Lower leg skin (tissue), 4 donors: ENCODE data around the gene TMEM176A. TPM values are rescaled to one million over a fixed set of nuclear protein-coding genes. Genes with fewer than 3 reads are reported as not detected.

Experiments used
- DNase-seq, 2 donors: peaks; one replicate each; pipeline ENCODE4 v3.0.0-alpha.2; 2019; ENCODE audit warnings: low spot score in 2 of 2
- H3K4me3 ChIP-seq: fragments of 200-600 bp; sonication (generic); 2 replicates; pipeline ENCODE4 v1.5.1; 2017; ENCODE audit warnings: mild to moderate bottlenecking, low read depth; ENCODE audit not compliant: poor library complexity, severe bottlenecking
- POLR2A ChIP-seq, 2 donors: fragments of 450-650 bp; IDR thresholded peaks; one replicate each; pipeline ENCODE4 v1.6.1; 2016 to 2017; ENCODE audit warnings: antibody characterized with exemption in 2 of 2, mild to moderate bottlenecking in 1 of 2, moderate library complexity in 1 of 2
- WGBS, 2 donors: methylation state at CpG; one replicate each; pipeline ENCODE4 v1.1.5; 2018; 5-methylcytosine and 5-hydroxymethylcytosine counted together
- intact Hi-C: fragments of 100-400 bp; cut with DNase I; formaldehyde crosslinking; loops from one replicate; pipeline ENCODE4 v1.15.0; 2023; ENCODE audit warnings: low total_unique reads
- total RNA-seq, 4 donors: library from RNA; depleted of rRNA; stranded (reverse); fragments of >200 nt; gene quantifications; one replicate each; pipeline ENCODE4 v1.1.0, GENCODE V29; 2016
- TF ChIP-seq, protein P1 (sequence below), 3 donors: fragments of 450-650 bp; IDR thresholded peaks; one replicate each; pipeline ENCODE4 v1.5.1; 2016; ENCODE audit warnings: antibody characterized with exemption in 3 of 3, mild to moderate bottlenecking in 3 of 3, moderate library complexity in 2 of 3

The TMEM176A gene, protein sequence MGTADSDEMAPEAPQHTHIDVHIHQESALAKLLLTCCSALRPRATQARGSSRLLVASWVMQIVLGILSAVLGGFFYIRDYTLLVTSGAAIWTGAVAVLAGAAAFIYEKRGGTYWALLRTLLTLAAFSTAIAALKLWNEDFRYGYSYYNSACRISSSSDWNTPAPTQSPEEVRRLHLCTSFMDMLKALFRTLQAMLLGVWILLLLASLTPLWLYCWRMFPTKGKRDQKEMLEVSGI
- 10 to 100 TPM in 2 of 4 donors, 1 to 10 TPM in 2; 4.8 to 10.2 (median 9.5) TPM for total RNA-seq

DNA sequence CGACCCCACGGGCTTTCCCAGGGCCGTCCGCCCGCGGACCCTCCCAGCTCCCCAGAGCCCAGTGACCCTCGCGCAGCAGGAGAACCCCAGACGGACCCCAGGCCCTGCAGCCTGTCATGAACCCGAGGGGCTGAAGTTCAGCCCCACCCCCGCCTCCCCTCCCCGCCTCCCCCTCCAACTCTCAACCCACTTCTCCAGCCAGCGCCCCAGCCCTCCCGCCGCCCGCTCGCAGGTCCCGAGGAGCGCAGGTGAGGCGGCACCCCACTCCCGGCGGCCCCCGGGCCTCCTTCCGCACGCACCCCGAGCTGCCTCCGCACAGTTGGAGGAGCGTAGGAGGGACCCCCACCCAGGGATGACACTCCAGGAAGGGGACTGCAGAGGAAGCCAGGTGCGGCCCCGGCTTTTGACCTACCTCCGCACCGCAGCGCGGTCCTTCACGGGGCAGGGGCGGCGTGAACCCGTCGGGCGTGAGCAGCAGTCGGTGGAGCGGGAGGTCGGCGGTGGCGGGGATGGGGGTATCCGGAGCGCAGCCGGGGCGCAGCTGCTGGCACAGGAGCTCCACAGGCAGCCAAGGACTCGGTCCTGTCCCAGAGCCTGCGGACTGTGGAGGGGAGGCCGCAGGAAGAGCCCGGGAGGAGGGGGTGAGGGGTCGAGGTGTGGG lies at the start of gene TMEM176A:
Gene TMEM176A (plus strand): TSS at position 189 of the 661 bp plus-strand sequence. CDS start 782 bp downstream, outside the sequence.
- DNase-seq = peak in 1 of 2 donors; percentile 81
- intact Hi-C loops = no loop called here
- H3K4me3 ChIP-seq = peak within 1 kb of the TSS; percentile 28
- TF ChIP-seq, protein P1, sequence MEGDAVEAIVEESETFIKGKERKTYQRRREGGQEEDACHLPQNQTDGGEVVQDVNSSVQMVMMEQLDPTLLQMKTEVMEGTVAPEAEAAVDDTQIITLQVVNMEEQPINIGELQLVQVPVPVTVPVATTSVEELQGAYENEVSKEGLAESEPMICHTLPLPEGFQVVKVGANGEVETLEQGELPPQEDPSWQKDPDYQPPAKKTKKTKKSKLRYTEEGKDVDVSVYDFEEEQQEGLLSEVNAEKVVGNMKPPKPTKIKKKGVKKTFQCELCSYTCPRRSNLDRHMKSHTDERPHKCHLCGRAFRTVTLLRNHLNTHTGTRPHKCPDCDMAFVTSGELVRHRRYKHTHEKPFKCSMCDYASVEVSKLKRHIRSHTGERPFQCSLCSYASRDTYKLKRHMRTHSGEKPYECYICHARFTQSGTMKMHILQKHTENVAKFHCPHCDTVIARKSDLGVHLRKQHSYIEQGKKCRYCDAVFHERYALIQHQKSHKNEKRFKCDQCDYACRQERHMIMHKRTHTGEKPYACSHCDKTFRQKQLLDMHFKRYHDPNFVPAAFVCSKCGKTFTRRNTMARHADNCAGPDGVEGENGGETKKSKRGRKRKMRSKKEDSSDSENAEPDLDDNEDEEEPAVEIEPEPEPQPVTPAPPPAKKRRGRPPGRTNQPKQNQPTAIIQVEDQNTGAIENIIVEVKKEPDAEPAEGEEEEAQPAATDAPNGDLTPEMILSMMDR (IDR thresholded peaks at IDR 0.05) = no peak
- no peak for TF ChIP-seq POLR2A (IDR thresholded peaks at IDR 0.05)
- WGBS, 2 donors = 12% methylated on average over 33 of the region's 54 CpGs; no CpG with 5 or more reads in 1 of the 2 donors

DNA sequence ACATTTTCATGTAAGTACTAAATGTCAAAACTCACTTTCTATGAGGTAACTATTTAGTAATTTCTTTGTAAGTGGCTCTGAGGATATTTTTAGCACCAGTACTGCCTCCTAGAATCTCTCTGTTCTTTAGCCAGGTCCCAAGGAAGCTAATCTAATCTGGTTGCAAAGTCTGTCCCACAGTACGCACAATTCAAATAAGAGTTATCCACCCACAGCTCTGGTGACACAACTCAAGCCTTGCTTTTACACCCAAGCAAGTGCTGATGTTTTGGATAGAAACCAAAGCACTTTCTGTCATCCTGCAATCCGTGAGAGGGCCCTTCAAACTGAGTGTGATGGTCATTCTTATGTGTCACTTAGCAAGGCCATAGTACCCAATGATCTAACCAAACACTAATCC lies 48.9 kb upstream of the TMEM176A start:
- 54 to 57% methylated on average over 2 of the region's 2 CpGs for WGBS, 2 donors
- intact Hi-C loops = no loop called here
- TF ChIP-seq, protein P1 (IDR thresholded peaks at IDR 0.05) = no peak
- no peak for TF ChIP-seq POLR2A (IDR thresholded peaks at IDR 0.05)
- no peak overlapping the region for H3K4me3 ChIP-seq
- DNase-seq = no peak

DNA sequence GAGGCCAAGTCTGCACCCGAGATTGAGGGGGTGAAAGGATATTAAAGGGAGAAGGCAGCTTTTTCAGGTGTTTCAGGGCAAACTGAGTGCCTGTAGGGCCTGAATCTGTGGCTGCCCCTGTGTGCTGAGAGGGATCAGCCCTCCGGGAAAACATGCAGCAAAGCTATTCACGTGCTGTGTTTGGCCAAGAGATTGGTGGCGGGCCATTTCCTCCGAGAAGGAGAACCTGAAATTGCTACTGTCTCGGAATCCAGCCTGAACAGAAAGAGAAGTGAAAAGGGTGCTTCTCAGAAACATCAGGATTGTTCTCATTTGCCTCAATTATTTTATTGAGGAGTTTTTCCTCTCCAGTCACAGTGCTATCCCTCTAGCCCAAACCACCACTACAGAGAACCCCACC lies 47.3 kb upstream of the TMEM176A start:
- 61 to 78% methylated on average over 6 of the region's 6 CpGs for WGBS, 2 donors
- intact Hi-C loops = no loop called here
- TF ChIP-seq, protein P1 (IDR thresholded peaks at IDR 0.05) = no peak
- no peak for TF ChIP-seq POLR2A (IDR thresholded peaks at IDR 0.05)

DNA sequence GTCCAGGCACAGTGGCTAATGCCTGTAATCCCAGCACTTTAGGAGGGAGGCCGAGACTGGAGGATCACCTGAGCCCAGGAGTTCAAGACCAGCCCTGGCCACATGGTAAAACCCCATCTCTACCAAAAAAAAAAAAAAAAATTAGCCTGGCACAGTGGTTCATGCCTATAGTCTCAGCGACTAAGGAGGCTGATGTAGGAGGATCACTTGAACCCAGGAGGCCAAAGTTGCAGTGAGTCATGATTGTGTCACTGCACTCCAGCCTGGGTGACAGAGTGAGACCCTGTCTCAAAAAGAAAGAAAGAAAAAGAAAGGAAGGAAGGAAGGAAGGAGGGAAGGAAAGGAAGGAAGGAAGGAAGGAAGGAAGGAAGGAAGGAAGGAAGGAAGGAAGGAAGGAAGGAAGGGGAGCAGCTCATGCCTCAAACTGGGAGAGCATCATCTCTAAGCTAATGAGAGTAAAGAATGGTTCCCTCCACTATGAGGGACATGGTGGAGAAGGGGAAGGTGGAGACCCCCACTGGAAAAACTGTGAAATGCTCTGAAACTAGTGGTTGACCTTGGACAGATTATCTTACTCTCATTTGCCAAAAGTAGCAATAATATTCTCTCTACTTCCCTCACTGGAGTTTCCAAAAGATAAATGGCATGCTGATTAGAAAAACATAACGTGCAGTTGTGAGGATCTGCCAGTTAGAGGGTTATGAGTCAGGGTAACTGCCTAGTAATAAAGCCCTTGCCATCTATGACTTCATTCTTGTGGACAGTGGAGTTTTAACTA lies 46.6 kb upstream of the TMEM176A start:
- no peak for DNase-seq
- intact Hi-C loops = no loop called here
- TF ChIP-seq, protein P1 (IDR thresholded peaks at IDR 0.05) = no peak
- no peak for TF ChIP-seq POLR2A (IDR thresholded peaks at IDR 0.05)
- WGBS, 2 donors = 29 to 47% methylated on average over 3 of the region's 3 CpGs
- H3K4me3 ChIP-seq = no peak overlapping the region

More for the DNA sequence above, 47.3 kb upstream of the TMEM176A start:
- H3K4me3 ChIP-seq = no peak overlapping the region
- no peak for DNase-seq

DNA sequence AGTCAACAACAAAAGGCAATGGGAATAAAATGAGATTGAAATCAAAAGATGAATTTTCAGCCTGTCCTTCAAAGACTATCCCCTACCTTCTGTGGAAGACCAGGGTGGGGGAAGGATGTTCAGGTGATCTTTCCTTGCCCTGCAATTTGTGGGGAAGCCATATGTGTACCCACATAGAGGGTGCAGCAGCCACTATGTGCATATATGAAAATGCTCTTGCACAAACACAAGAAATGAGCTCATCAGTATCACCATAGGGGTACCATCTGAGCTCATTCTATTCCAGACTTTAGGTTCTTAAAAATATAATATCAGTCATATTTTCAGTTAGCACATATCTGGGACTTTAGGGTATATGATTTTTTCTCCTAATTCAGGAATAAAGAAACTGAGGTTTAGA lies 45.6 kb upstream of the TMEM176A start:
- intact Hi-C loops = no loop called here
- TF ChIP-seq POLR2A (IDR thresholded peaks at IDR 0.05) = no peak
- TF ChIP-seq, protein P1 (IDR thresholded peaks at IDR 0.05) = no peak
- DNase-seq = no peak
- H3K4me3 ChIP-seq = no peak overlapping the region
